ENCODE measurements around the gene ZNF503.

The ZNF503 gene

DNA sequence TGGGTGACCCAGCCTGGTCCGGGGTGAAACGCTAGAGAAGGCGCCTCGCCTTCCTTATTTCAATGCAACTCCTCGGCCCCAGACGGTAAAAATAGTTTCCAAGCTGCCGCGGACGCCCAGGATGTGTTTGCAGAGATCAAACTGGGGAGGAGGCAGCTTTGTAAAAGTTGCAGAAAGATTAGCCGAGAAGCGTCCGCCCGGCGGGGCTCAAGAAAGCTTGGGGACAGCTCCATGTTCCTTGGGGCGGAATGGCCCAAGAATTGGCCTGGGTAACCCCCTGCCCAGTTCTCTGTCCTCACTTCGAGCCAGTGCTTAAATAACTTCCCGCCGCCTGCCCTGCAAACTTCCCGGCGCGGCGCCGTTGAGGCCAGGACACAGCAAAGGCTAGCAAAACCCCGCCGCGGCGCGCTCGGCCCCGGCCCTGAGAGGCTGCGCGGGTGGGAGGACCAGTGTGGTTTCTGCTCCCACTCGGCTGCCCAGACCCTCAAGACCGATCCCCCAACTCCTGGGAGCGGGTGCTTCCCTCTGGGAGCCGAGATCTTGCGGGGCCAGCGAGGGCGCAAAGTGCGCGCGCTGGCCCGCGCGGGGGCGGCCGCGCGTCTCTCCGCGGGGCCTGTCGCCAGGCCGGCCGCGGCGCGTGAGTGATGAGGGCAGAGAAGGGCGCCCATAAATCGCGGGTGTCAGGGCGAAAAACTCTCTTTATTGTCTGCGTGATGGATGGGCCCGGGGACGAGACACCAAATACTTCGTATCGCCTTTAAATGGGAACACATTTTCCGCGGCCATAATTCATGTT lies 6.3 kb upstream of the ZNF503 start:
- TF ChIP-seq TAF1 (IDR thresholded peaks at IDR 0.05; ENCODE audit: low read depth) (no peak), NFIC (IDR thresholded peaks at IDR 0.05) (no peak), EGR1 (IDR thresholded peaks at IDR 0.05) (no peak), YY1 (IDR thresholded peaks at IDR 0.05; ENCODE audit: low read depth) (no peak), RAD21 (IDR thresholded peaks at IDR 0.05; ENCODE audit: low read depth) (no peak), EP300 (IDR thresholded peaks at IDR 0.05; ENCODE audit: borderline replicate concordance) (no peak), TCF12 (IDR thresholded peaks at IDR 0.05; ENCODE audit: low read depth) (no peak), ZBTB7A (IDR thresholded peaks at IDR 0.05; ENCODE audit: low read depth) (no peak), TEAD4 (IDR thresholded peaks at IDR 0.05) (no peak), CEBPB (IDR thresholded peaks at IDR 0.05) (no peak), CREB1 (IDR thresholded peaks at IDR 0.05; ENCODE audit: low read depth) (no peak), FOXM1 (IDR thresholded peaks at IDR 0.05; ENCODE audit: borderline replicate concordance, low read depth) (no peak)
- TF ChIP-seq, protein P1, sequence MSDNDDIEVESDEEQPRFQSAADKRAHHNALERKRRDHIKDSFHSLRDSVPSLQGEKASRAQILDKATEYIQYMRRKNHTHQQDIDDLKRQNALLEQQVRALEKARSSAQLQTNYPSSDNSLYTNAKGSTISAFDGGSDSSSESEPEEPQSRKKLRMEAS (IDR thresholded peaks at IDR 0.05), result no peak
- TF ChIP-seq, protein P2, sequence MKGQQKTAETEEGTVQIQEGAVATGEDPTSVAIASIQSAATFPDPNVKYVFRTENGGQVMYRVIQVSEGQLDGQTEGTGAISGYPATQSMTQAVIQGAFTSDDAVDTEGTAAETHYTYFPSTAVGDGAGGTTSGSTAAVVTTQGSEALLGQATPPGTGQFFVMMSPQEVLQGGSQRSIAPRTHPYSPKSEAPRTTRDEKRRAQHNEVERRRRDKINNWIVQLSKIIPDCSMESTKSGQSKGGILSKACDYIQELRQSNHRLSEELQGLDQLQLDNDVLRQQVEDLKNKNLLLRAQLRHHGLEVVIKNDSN (IDR thresholded peaks at IDR 0.05), result no peak
- TF ChIP-seq, protein P3, sequence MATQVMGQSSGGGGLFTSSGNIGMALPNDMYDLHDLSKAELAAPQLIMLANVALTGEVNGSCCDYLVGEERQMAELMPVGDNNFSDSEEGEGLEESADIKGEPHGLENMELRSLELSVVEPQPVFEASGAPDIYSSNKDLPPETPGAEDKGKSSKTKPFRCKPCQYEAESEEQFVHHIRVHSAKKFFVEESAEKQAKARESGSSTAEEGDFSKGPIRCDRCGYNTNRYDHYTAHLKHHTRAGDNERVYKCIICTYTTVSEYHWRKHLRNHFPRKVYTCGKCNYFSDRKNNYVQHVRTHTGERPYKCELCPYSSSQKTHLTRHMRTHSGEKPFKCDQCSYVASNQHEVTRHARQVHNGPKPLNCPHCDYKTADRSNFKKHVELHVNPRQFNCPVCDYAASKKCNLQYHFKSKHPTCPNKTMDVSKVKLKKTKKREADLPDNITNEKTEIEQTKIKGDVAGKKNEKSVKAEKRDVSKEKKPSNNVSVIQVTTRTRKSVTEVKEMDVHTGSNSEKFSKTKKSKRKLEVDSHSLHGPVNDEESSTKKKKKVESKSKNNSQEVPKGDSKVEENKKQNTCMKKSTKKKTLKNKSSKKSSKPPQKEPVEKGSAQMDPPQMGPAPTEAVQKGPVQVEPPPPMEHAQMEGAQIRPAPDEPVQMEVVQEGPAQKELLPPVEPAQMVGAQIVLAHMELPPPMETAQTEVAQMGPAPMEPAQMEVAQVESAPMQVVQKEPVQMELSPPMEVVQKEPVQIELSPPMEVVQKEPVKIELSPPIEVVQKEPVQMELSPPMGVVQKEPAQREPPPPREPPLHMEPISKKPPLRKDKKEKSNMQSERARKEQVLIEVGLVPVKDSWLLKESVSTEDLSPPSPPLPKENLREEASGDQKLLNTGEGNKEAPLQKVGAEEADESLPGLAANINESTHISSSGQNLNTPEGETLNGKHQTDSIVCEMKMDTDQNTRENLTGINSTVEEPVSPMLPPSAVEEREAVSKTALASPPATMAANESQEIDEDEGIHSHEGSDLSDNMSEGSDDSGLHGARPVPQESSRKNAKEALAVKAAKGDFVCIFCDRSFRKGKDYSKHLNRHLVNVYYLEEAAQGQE (IDR thresholded peaks at IDR 0.05; ENCODE audit: low read depth), result no peak

DNA sequence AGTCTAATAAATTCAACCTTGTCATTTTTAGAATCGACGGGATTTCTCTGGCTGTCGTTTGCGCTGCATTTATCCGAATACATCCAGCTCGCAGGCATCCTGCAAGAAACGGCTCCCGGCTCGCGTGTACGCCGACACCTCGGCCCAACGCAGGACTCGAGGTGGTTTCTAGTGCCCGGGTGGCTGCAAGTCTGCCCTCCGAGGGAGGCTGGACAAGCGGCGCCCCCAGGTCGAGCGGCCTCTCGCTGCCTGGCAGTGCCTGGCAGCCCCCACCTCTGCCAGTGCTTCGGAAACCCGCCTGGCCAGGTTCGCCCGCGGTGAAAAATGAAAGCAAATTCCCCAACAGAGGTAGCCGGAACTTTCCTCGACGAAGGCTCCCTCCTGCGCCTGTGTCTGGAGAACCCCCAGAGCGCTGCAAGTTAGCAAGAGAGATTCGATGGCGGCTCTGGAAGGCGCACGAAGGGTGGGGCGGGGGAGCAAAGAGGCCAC lies 5.7 kb upstream of the ZNF503 start:
- TF ChIP-seq, protein P1 (IDR thresholded peaks at IDR 0.05), result no peak
- TF ChIP-seq EP300 (IDR thresholded peaks at IDR 0.05; ENCODE audit: borderline replicate concordance) (no peak), FOXM1 (IDR thresholded peaks at IDR 0.05; ENCODE audit: borderline replicate concordance, low read depth) (no peak), EGR1 (IDR thresholded peaks at IDR 0.05) (no peak), CREB1 (IDR thresholded peaks at IDR 0.05; ENCODE audit: low read depth) (no peak), NFIC (IDR thresholded peaks at IDR 0.05) (no peak), YY1 (IDR thresholded peaks at IDR 0.05; ENCODE audit: low read depth) (no peak), TAF1 (IDR thresholded peaks at IDR 0.05; ENCODE audit: low read depth) (no peak), CEBPB (IDR thresholded peaks at IDR 0.05) (no peak), RAD21 (IDR thresholded peaks at IDR 0.05; ENCODE audit: low read depth) (no peak), ZBTB7A (IDR thresholded peaks at IDR 0.05; ENCODE audit: low read depth) (no peak), TEAD4 (IDR thresholded peaks at IDR 0.05) (no peak), TCF12 (IDR thresholded peaks at IDR 0.05; ENCODE audit: low read depth) (no peak)
- TF ChIP-seq, protein P2 (IDR thresholded peaks at IDR 0.05), result no peak
- TF ChIP-seq, protein P3 (IDR thresholded peaks at IDR 0.05; ENCODE audit: low read depth), result no peak

DNA sequence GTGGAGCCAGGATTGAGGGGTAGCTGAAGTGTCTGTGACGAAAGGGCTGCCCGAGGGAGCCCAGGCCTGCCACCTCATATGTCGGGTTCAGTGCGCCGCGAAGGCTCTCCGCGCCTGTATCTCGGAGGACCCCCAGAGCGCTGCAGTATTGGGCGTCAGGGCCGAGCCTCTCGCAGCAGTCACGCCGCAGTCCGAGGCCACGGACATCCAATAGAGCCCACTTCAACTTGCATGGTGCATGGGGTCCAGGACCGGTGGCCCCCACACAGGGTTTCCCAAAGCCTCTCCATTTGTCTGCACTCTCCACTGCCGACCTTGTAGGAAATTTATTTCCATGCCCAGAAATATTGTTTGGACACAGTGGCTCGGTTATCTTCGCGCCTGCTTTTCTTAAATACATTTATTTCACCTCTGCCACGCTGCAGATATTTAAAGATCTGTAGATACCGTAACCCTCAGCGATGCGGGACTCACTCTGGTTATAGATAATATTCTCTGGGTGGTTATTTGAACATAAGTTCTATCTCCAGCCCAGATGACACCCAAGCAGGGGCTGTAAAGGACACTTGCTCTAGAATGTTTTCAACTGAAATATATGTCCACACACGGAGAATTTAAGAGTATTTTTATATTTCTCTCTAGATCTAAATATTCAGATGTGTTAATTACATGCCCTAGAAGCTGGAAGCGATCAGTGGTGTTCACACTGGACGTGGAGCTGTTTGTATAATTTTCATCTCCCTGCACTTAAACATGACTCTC lies 5.1 kb upstream of the ZNF503 start:
- no peak for TF ChIP-seq ZBTB7A (IDR thresholded peaks at IDR 0.05; ENCODE audit: low read depth)
- no peak for TF ChIP-seq CREB1 (IDR thresholded peaks at IDR 0.05; ENCODE audit: low read depth)
- TF ChIP-seq, protein P2 (IDR thresholded peaks at IDR 0.05), result no peak
- no peak for TF ChIP-seq YY1 (IDR thresholded peaks at IDR 0.05; ENCODE audit: low read depth)
- TF ChIP-seq NFIC (IDR thresholded peaks at IDR 0.05), result no peak
- no peak for TF ChIP-seq EP300 (IDR thresholded peaks at IDR 0.05; ENCODE audit: borderline replicate concordance)

DNA sequence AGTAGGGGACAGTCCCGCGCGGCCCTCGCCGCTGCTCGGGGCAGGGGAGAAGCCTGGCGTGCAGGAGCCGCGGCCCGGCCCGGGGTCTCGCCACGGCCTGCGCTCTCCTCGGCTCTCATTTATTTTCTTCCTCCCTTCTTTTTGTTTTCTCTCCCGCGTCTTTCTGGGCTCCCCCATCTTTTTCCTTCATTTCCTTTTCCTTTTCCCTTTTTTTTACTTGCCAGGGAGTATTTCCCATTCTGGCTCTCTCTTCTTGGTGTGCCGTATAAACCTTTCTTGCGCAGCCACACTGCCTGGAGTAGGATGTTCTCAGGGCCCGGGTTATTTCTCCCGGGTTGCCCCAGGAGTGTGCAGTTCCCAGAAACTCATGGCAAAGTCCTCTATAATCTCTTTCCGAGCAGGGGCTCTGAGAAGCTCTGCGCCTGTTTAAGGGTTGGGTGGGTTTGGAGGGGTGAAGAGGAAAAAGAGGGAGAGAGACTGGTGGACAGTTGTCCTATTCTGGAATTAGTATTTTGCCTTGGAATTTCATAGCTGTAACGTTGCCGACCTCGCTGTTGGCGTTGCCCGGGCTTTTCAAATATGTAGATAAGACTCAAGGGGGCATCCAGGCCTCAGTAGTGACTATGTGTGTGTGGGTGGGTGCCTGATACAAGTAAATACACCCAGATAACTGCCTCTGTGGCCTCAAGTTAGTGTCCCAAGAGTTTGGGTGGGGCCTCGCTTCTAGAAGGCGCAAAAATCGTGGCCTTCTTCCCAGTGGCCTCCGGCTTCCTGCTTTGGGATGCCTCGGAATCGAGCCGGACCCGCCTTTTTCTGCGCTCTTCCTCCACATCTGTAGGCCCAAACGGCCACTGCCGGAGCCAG lies 4.3 kb upstream of the ZNF503 start:
- TF ChIP-seq EP300 (IDR thresholded peaks at IDR 0.05; ENCODE audit: borderline replicate concordance) (no peak), RAD21 (IDR thresholded peaks at IDR 0.05; ENCODE audit: low read depth) (no peak), TAF1 (IDR thresholded peaks at IDR 0.05; ENCODE audit: low read depth) (no peak), CREB1 (IDR thresholded peaks at IDR 0.05; ENCODE audit: low read depth) (no peak), EGR1 (IDR thresholded peaks at IDR 0.05) (no peak), CEBPB (IDR thresholded peaks at IDR 0.05) (no peak), YY1 (IDR thresholded peaks at IDR 0.05; ENCODE audit: low read depth) (no peak)
